Daoy (cell line): ENCODE data around the gene CPEB3. TPM values are rescaled to one million over a fixed set of nuclear protein-coding genes. Genes with fewer than 3 reads are reported as not detected.
"Not testable (repeated sequence)": the region's sequence is repeated elsewhere in the genome, so short reads cannot be mapped to it uniquely, and the experiment has no call there.

Experiments used
- DNase-seq: peaks from one replicate; pipeline ENCODE4 v3.0.0-alpha.2; 2015; ENCODE audit warnings: low read depth
- total RNA-seq: library from RNA; depleted of rRNA; stranded (reverse); fragments of >200 nt; shearing (Covaris generic); gene quantifications from 2 replicates; pipeline ENCODE4 v1.2.3, GENCODE V29; 2014

The CPEB3 gene
- total RNA-seq, 1 experiment from 2014 or later: 0.46 TPM

DNA sequence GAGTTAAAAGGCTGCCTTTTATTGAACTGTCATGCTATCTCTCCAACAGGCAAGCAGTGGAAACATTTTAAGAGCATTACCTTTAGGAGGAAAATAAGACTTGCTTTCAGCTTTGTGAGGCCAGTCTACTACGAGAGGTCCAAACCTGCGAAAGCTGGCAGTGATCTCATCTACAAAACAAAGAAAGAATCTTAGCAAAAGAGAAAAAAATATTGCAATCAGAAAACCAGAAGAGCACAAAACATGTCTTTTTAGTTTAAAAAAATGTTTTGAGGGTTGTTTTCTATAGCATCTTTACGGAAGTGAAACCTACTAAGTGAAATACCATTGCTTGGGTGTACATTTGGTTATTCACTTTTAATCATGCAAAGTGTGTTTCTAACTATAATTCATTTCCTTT lies 147.9 kb downstream of the CPEB3 start:
- DNase-seq: no peak

DNA sequence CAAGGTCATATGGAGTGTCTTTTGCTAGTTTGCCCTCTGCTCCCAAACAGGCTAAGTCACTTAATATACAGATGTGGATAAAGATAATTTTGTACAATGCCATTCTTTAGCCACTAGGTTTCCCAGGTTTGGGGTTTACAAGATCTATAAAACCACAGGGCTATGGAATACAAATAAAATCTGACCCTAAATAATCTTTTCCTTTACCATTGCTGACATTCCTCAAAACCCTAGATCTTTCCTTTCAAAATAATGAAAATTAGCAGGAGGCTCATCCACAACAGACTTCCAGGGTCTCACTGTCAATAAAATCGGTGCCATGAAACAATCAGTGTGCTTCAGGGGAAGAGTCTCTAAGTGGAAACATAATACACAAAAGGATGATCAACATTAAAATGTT lies 148.4 kb downstream of the CPEB3 start:
- DNase-seq: no peak

DNA sequence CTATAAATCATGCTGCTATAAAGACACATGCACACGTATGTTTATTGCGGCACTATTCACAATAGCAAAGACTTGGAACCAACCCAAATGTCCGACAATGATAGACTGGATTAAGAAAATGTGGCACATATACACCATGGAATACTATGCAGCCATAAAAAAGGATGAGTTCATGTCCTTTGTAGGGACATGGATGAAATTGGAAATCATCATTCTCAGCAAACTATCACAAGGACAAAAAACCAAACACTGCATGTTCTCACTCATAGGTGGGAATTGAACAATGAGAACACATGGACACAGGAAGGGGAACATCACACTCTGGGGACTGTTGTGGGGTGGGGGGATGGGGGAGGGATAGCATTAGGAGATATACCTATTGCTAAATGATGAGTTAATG lies 149.7 kb downstream of the CPEB3 start:
- not testable (repeated sequence) for DNase-seq

DNA sequence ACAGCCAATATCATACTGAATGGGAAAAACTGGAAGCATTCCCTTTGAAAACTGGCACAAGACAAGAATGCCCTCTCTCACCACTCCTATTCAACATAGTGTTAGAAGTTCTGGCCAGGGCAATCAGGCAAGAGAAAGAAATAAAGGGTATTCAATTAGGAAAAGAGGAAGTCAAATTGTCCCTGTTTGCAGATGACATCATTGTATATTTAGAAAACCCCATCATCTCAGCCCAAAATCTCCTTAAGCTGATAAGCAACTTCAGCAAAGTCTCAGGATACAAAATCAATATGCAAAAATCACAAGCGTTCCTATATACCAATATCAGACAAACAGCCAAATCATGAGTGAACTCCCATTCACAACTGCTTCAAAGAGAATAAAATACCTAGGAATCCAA lies 156.8 kb downstream of the CPEB3 start:
- not testable (repeated sequence) for DNase-seq

DNA sequence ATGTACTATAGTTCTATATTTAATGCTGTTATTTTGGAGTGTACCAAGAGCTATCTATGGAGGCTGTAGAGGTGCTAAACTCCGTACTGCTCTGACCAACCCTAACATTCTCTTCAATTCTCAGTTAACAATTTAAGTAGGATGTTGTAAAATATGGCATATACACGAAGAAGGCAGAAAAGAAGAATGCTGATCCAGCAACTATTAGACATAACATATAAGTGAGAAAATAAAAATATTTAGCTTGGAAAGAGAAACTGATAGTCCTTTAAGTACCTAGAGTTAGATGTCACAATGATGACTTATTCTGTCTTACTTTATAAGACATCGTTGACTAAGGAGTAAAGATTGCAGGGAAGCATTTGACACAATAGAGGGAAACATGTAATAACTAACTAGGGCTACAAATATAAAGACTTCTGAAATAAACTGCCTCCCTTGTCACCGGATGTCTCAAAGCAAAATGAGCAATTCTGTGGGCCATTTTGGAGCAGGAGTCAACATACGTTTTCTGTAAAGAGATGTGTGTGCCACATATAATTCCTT lies 159.5 kb downstream of the CPEB3 start:
- no peak for DNase-seq

DNA sequence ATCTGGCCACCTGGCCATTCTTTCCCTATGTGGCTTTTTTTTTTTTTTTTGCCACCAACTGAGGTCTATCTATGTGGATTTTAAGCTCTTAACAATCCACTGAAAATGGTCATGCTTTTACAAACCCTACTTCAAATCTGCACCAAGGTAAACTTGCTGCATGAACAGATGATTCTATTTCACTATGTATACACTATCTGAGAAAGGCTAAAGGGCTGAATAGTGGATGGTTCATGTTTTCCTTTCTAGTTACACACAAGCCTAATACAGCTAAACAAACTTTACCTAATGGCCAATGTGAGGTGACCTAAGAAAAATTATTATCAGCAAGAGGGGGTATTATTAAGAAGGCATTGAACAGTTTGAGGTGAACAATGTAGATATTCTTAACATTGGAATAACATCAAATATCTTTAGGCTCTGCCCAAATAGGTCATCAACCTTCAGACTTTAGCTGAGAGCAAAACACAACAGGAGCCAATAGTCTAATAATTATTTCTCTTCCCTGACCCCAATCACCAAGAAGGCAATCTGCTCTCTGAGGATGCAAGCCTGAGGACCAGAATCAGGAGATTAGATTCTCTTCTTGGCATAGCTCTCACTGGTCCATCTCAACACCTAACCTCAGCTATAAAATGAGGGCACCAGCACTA lies 160.1 kb downstream of the CPEB3 start:
- DNase-seq: no peak

DNA sequence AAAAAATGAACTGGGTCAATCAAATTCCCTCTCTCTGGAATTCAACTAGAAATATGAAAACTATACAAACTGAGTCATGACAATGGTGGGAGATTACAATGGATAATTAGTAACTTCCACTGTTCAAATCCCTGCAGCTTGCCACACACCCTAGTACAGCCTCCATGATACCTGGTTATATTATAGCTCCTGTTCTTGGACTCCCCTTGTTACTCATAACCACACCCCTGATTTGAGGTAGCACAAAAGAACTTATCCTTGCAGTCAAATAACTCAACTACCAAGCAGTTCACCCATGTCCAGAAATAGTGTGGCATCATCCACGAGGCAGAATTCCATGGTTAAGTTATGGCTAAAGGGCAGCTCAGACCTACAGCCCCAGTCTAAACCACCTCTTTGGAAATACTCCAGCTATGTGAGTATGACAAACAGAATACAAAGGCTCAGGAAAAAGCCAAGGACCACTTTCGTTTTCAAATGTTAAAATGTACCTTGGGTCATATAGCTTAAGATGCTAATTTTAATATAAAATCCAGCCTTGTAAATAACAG lies 164.7 kb downstream of the CPEB3 start:
- DNase-seq: peak; percentile 2

DNA sequence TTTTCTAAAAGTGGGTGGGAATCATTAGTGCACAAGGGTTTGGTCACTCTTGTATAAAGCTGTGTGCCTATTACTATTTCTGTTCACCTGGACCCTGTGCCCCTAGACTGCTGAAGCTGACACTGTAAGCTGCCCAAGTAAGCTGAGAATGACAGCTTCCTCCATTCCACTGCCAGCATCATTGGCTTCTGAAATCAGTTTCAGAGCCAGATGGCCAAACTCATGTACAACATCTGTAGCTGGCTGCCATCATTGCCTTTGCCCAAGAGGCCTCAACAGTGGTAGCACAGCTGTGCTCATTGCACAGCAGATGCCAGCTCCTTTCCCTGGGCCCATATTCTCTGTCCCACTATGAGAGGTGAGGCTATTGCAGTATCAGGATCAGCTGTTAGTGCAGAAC lies 165.7 kb downstream of the CPEB3 start:
- DNase-seq: no peak

DNA sequence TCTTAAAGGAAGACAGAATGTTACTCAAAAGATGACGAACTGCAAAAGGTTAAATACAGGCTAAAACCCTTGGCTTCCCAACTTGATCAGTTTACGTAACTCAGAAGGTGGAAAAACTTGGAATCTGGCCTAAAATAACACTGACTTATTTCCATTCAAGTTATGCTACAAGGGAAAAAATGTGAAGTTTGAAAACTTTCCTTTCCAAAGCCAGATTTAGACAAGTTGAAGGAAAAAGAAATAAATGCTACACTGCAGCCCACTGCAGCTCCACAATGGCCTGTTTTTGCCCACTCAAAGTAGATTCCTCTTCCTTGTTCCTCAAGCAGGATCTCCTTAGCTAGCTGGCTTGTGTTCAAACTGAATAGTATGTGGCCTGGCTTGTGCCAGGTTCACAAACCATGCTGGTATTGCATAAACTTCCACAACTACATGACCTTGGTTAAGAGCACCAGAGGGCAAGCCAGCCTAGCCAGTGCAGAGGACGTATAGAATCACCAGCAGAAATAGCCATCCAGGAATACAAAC lies 166.2 kb downstream of the CPEB3 start:
- peak; percentile 4 for DNase-seq

DNA sequence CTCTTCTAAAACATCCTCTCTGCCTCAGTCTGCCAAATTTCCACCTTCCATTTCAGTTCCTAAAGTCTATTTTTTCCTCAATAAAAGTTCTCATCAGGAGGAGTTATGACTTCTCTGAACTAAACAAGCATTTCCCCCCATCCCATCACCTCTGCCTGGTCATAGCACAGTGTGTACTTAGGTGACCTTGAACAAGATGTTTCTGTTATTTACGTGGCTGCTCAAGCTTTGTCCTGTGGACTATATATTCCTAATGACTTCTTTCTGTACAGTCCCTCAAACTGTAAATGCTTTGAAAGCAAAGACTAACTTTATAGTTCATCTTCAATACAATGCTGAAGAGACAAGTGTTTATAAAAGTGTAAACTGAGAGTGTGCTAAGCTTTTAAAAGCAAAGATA lies 166.9 kb downstream of the CPEB3 start:
- no peak for DNase-seq

DNA sequence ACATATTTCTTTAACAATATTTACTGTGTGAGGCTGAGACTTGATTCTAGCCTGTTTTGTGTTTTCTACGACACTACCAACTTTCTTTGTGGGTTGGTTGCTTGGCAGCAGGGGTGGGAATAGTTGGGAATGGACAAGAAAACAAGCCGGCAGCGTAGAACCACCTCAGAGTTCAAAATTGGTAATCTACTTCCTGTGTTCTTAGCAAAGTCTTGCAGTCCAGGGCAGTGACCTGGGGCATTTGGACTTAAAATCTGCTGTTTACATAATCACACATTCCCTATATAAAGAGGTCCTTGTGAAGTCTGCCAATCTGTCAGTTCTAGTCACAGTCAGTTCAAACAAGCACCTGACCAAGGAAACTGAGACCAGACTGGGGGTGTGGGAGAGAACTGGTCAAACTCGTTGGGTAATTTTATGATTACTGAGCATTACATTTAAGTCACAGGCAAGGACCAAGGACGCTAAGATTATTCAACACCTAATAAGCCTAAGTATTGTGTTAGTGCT lies 167.9 kb downstream of the CPEB3 start:
- DNase-seq: no peak

DNA sequence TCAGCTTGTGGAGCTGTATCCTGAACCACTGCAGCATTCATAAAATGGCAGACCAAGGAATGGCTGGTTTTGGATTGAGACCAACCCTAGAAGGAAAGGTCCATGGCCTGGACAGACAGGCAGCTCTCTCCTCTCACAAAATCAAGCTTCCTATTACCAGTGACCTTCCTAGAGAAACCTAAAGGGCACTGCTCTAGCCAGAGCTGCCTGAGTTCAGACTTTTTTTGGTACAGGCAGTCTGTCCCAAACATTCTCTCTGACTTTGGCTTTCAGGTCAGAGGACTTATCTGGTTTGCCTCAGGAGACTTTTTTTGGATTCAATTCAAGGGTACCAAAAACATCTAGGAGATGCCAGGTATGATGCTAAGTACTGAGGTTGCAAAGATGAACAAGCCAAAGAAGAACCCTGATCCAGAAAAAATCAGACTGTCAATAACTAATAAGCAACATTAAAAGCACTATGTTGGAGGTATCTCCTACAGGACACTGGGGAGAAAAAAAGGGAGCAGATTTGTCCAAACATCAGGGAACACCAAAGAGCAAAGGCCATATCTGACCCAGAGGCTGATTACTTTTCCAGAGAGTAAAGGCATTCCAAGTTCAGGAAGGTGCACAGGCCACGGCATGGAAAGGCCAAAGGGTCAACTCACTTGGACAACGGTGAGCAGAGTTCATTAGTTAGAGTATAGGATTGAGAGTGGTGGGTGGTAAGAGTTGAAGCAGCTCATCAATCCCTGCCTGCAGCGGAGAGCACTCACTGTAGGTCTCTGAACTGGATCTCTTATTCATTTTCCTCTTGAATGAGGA lies 169.0 kb downstream of the CPEB3 start:
- no peak for DNase-seq

DNA sequence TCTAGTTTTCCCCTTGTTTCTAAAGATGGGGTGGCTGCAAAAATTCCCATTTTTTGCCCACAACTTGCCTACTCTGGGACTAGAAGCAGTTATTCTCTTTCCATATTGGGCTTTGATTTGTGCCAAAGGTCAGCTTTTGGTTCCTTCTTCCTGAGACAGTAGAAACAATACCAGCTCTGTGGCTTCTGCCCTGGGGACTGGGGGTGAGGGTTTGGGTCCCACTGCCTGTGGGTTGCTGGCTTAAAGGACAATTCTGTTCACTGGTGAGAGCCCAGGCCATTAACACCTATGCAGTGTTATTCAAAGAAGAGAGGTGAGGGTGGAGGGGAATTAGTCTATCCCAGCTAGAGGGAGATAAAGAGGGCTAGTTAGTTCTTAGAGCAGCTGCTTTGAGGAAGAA lies 171.5 kb downstream of the CPEB3 start:
- DNase-seq: no peak

DNA sequence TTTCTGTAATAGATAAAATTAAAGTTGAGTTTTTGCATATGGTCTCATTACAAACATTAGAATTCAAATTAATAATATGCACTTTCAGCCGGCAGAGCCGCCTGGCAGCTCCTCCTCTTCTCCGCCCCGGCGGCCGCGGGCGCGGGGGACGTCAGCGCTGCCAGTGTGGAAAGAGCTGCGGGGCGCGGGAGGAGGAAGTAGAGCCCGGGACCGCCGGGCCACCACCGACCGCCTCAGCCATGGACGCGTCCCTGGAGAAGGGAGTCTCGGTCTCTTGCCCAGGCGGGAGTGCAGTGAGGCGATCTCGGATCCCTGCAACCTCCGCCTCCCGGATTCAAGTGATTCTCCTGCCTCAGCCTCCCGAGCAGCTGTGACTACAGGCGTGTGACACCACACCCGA lies 176.0 kb downstream of the CPEB3 start:
- DNase-seq: not testable (repeated sequence)

DNA sequence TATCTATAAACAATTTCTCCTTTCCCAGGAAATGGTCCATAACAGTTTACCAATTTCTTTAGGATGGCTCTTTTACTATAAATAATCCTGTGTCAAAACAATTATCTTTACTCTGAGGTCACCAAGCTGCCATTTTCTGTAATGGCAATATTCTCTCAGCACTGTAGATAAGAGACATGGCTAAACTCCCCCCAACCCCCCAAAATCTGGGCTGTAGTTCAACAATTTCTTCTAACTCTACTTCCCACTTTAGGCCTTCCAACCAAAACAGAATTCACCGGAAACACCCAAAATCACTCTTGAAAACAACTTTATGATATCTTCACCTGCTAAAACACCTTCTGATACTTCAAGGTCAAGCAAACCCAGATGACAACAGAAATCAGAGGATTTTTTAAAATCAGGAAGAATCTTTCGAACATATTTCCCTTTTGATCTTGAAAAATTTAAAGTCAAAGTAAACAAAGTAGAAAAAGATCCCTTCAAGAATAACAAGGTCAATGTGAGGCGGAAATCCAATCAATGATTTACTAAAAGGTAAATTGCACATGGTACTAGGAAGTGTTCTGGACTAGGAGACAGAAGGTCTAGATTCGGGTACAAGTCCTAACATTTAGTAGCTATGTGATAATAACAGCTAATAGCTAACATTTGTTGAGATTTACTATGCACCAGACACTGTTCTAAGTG lies 176.8 kb downstream of the CPEB3 start:
- DNase-seq: no peak

DNA sequence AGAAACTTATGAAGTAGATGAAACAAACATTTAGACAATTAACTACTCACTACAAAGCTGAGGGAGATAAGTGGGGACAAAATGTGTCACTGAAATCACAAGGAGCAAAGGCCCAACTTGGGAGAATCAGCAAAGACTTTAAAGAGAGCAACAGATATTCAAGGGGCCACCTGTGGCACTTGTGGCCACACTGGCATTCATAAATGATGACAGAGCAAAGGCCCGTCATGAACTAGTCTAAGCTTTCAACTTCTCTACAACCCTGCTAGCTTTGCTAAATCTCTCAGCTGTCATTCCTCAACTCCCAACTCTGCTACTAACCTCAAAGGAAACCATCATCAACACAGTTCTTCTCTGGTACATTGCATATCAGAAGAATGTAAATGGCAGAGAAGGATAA lies 178.4 kb downstream of the CPEB3 start:
- no peak for DNase-seq

DNA sequence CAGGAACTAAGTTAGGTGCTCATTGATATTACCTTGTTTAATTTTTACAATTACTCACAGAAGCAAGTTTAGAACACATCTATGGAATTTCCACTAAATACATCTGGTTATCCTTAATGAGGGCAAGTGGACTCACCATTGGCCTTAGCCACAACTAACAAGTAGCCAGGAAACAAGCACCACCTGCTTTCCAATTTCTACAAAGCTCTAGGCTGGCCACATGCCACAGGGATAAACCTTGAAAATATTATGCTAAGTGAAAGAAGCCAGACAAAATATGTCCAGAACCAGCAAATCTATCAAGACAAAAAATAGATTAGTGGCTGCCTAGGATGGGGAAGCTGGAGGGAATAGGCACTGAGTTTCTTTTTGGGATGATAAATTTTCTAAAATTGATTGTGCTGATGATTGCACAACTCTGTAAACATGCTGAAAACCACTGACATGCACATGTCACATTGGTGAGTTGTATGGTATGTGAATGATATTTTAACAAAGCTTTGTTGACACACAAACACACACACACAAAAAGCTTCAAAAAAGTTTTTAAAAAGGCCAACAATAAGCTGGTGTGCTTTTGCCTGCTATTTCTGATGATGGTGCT lies 179.4 kb downstream of the CPEB3 start:
- DNase-seq: no peak

DNA sequence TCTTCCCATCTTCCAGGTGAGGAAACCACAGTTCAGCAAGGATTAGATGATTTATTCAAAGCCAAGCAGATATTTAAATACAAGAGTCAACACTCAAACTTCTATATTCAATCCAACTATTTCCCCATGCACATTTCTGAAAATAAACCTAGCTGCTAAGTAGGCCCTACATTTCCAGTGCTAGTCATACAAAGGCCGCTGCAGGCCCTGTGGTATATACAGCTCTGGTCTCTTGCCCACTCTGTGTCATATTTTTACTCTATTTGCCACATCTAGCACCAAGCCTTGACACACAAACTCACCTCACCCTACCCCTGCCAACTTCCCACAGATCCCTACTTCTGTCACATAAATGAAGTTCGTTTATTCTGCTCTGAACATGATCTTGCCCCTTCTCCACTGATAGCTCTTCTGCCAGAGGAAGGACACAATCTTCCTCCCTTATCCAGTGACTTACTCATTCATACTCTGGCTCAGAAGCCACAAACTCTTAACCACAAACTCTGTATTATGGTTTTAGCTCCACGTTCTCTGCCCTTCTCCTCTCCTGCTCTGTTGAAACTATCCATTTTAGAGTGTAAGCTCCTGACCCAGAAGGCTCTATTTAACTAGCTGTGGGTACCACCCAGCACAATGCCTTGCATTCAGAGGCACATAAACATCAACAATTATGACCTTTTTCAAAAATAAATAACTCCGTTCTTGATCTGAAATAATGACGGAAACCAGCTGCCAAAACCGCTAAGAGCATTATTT lies 180.7 kb downstream of the CPEB3 start:
- DNase-seq: peak; percentile 16

DNA sequence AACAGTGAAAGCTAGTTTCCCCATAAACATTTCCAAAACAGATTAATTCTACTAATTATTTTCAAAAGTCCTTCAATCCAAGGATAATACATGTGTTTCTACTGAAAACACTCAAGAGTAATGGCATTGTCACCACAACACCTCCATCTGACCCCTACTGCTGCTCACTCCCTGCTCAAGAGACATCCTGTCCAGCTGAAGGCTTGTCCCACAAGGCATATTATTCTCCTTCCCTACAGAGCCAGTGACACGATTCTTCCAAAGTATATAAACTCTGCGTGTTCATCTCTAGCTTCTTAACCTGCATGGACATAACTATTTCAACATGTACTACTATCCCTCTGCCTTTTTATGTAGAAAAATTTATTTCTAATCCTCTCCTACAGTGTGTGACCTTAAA lies 182.1 kb downstream of the CPEB3 start:
- no peak for DNase-seq

DNA sequence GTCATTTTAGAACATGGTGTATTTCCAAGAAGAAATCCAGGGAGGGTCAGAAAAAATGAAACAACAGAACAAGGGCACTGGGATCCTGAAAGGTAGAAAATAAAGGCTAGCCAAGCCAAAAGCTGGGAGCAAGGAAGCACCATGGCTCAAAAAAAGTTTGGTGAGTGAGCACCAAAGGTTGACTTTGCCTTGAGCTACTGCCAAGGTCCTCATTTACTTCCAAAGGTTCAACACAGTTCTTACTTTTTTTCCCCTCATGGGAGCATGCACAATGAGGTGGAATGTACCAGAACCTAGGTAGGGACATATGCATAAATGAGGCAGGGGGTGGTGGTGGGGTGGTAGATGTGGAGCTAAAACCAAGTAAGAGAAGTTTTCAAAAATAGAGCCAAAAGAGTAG lies 182.8 kb downstream of the CPEB3 start:
- DNase-seq: no peak
